RPMI8226 (cell line): Measurements from ENCODE around the gene PCGF3.
"Not testable (repeated sequence)": the region's sequence is repeated elsewhere in the genome, so short reads cannot be mapped to it uniquely, and the experiment has no call there.

Experiments
- DNase-seq: peaks from one replicate; pipeline ENCODE4 v3.0.0-alpha.2; 2015

Gene PCGF3

GRCh38 chr4:803884-804283, 98.3 kb downstream of the PCGF3 start:
- DNase-seq, result no peak

GRCh38 chr4:804804-805203, 99.2 kb downstream of the PCGF3 start:
- DNase-seq, result no peak

DNA sequence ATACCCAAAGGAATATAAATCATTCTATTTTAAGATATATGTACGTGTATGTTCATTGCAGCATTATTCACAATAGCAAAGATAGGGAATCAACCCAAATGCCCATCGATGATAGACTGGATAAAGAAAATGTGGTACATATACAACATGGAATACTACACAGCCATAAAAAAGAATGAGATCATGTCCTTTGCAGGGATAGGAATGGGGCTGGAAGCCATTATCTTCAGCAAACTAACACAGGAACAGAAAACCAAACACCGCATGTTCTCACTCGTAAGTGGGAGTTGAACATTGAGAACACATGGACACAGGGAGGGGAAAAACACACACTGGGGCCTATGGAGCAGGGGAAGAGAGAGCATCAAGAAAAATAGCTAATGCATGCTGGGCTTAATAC, 101.3 kb downstream of the PCGF3 start:
- not testable (repeated sequence) for DNase-seq

DNA sequence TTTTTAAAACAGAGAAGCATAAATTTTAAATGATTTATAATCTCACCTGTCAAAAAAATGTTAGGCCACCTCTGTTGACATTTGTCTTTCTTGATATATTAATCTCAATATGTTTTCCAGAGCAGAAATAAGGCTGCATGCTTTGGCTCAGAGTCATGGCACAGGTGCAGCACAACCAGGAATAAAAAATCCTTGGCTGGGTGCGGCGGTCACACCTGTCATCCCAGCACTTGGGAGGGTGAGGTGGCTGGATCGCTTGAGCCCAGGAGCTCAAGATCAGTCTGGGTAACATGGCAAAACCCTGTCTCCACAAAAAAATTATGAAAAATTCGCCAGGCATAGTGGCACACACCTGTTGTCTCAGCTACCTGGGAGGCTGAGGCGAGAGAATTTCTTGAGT, 102.2 kb downstream of the PCGF3 start:
- no peak for DNase-seq

- DNase-seq, result no peak
Observed at GRCh38 chr4:808860-809570, 103.4 kb downstream of the PCGF3 start.

GRCh38 chr4:813900-814299, 108.3 kb downstream of the PCGF3 start:
- DNase-seq, result peak; percentile 45

- DNase-seq, result no peak
Observed at GRCh38 chr4:814312-814850, 108.7 kb downstream of the PCGF3 start.

DNA sequence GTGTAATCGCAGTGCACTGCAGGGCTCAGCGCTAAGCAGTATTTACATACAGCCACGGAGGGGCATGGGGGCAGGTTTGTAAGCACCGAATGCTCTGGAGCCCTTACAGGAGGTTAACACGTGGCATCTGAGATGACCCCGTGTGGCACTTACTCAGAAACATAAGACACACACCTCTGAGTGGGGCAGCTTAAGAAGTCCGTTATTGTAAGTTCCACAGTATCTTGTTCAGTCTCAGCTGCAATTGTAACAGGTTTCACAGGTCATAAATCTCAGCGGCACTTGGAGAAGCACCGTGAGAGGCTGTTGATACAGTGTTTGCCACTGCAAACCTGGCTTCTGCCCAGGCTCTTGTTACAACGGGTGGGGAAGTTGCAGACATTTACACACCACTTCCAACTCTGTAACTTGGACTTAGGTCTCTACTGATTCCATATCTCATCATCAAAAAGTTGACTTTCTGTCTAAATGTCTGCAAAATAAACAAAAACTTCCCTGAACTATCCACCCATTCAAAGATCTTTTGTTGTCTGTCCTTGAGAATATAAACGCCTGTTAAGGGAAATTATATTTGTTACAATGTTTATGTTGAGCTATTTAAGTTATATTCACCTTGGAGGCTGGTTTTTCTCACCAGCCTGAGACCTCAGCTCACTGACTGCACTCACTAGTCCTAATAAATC, 110.0 kb downstream of the PCGF3 start:
- no peak for DNase-seq

DNA sequence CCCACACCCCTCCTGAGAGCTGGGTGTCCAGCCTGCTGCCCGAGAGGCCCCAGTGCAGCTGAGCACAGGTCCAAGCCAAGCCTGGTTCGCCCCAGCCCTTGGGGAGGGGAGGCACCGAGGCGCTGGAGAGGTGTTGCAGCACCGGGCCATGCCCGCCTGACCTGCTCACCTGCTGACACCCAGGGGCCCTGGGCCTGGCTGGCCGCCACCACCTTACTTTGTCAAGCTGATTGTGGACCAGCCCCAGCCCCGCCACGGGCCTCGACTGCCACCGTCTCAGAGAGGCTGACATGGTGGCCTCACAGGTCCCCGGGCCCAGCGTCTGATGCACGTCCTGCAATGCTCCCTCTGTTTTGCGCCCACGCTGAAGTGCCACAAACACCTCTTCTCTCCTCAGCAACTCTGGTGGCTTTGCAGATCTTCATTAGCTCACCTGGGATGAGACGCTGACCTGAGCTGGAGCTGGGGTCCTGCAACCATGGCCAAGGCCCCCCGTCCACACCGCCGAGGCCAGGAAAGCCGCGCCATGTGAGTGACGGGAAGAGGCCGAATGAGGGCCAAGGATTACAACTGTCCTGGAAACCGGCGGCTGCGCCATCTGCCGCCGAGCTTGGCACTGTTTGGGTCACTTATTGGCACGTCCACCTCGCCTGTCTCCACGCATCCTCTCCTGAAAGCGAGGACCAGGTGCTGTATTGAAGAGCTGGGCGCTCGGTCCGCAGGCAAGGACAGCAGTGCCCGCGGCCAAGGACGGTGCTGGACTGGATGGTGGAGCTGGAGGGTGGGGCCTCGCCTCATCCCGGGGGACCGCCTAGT, 112.7 kb downstream of the PCGF3 start:
- DNase-seq, result no peak

GRCh38 chr4:819401-820229, 114.0 kb downstream of the PCGF3 start:
- no peak for DNase-seq
